HepG2 (cell line): ENCODE measurements around the gene TMCC1. TPM values are rescaled to one million over a fixed set of nuclear protein-coding genes. Genes with fewer than 3 reads are reported as not detected.

Experiments used
- CHD4 ChIP-seq: fragments of 200-600 bp; sonication (generic); IDR thresholded peaks from 2 replicates; pipeline ENCODE4 v1.7.0; 2017; ENCODE audit warnings: mild to moderate bottlenecking, low read length, borderline replicate concordance
- E2F1 ChIP-seq: sonication (generic); formaldehyde crosslinking; IDR thresholded peaks from 2 replicates; pipeline ENCODE4 v1.5.0; 2020; ENCODE audit warnings: missing genetic modification reagents
- FOSL2 ChIP-seq: sonication (generic); formaldehyde crosslinking; IDR thresholded peaks from 2 replicates; pipeline ENCODE4 v1.4.0; 2020; ENCODE audit warnings: missing genetic modification reagents
- HNRNPL ChIP-seq: fragments of 200-400 bp; formaldehyde crosslinking; IDR thresholded peaks from 2 replicates; pipeline ENCODE4 v1.6.1; 2017; ENCODE audit warnings: mild to moderate bottlenecking, low read depth, low read length
- KLF9 ChIP-seq: IDR thresholded peaks from 2 replicates; pipeline ENCODE4 v1.6.1; 2016; ENCODE audit warnings: low read depth
- NR0B2 ChIP-seq: sonication (generic); formaldehyde crosslinking; IDR thresholded peaks from 2 replicates; pipeline ENCODE4 v1.4.0; 2020; ENCODE audit warnings: mild to moderate bottlenecking, missing genetic modification reagents
- ONECUT2 ChIP-seq: sonication (generic); formaldehyde crosslinking; IDR thresholded peaks from 2 replicates; pipeline ENCODE4 v1.4.0; 2020; ENCODE audit warnings: missing genetic modification reagents
- RCOR2 ChIP-seq: IDR thresholded peaks from 2 replicates; pipeline ENCODE4 v1.6.1; 2016; ENCODE audit warnings: missing biosample characterization, missing genetic modification reagents
- RFXANK ChIP-seq: IDR thresholded peaks from 2 replicates; pipeline ENCODE4 v1.6.1; 2016
- SAP130 ChIP-seq: IDR thresholded peaks from 2 replicates; pipeline ENCODE4 v1.6.1; 2016; ENCODE audit warnings: low read depth
- SP1 ChIP-seq, 2 experiments: fragments of 450-650 bp in 1 of 2; sonication (generic) in 1 of 2; formaldehyde crosslinking in 1 of 2; IDR thresholded peaks; 2 replicates each; pipeline versions ENCODE4 v1.4.0 to v1.6.1; 2016 to 2020; ENCODE audit warnings: missing genetic modification reagents in 1 of 2
- ZBTB46 ChIP-seq: sonication (generic); formaldehyde crosslinking; IDR thresholded peaks from 2 replicates; pipeline ENCODE4 v1.4.0; 2020; ENCODE audit warnings: mild to moderate bottlenecking, missing genetic modification reagents, borderline replicate concordance
- ZFX ChIP-seq: sonication (generic); formaldehyde crosslinking; IDR thresholded peaks from 2 replicates; pipeline ENCODE4 v1.4.0; 2020; ENCODE audit warnings: mild to moderate bottlenecking, low read depth, missing genetic modification reagents, moderate library complexity
- ZMYM3 ChIP-seq: sonication (generic); formaldehyde crosslinking; IDR thresholded peaks from 2 replicates; pipeline ENCODE4 v1.5.1; 2020; ENCODE audit warnings: mild to moderate bottlenecking, missing genetic modification reagents
- ZNF687 ChIP-seq: sonication (generic); formaldehyde crosslinking; IDR thresholded peaks from 2 replicates; pipeline ENCODE4 v1.5.1; 2020; ENCODE audit warnings: mild to moderate bottlenecking, missing genetic modification reagents, moderate library complexity
- ZNF768 ChIP-seq: sonication (generic); formaldehyde crosslinking; IDR thresholded peaks from 2 replicates; pipeline ENCODE4 v1.4.0; 2020; ENCODE audit warnings: missing genetic modification reagents
- ZSCAN29 ChIP-seq: sonication (generic); formaldehyde crosslinking; conservative IDR thresholded peaks from 2 replicates; pipeline ENCODE4 v1.4.0; 2020; ENCODE audit warnings: mild to moderate bottlenecking, missing genetic modification reagents
- polyA plus RNA-seq, 8 experiments: library from polyadenylated mRNA; depleted of rRNA in 3 of 8; stranded (reverse) in 7 of 8; unstranded in 1 of 8; fragments of >200 nt; fragmentation: Illumina TruSeq in 4 of 8; extraction: Trizol in 4 of 8; gene quantifications; 2 replicates each; pipeline versions ENCODE4 v1.2.1 to v1.2.3, GENCODE V29; 2011 to 2016; ENCODE audit warnings: low read depth in 4 of 8, missing spikeins in 1 of 8, mixed read lengths in 1 of 8; ENCODE audit not compliant: insufficient read depth in 1 of 8
- total RNA-seq, 5 experiments: library from RNA; depleted of rRNA; stranded (reverse); fragments of >200 nt; fragmentation: Illumina TruSeq; extraction: Trizol; gene quantifications; 2 replicates each; pipeline ENCODE4 v1.2.3, GENCODE V29; 2016; ENCODE audit warnings: low read depth in 1 of 5

Gene TMCC1
- total and polyA plus RNA-seq, 2 of the 13 experiments (the other 11 are each of a cell fraction or from before 2014, with no cell fraction given) = 12.1 to 264 TPM

GRCh38 chr3:129602730-129603560 lies 290.6 kb downstream of the TMCC1 start (continued):
- TF ChIP-seq ZBTB46 (CRISPR knock-in tag) = no peak
- no peak for TF ChIP-seq ZSCAN29 (CRISPR knock-in tag)
- 0 out of 2 replicates have a peak, but pooled peaks have one; percentile 18 for TF ChIP-seq RCOR2
- TF ChIP-seq CHD4 = peak; percentile 74
- TF ChIP-seq NR0B2 (CRISPR knock-in tag) = no peak
- peak; percentile 26 for TF ChIP-seq ZNF687 (CRISPR knock-in tag)
- peak; percentile 87 for TF ChIP-seq FOSL2 (CRISPR knock-in tag)
- peak; percentile 46; the same call in 1 of the 2 replicates for TF ChIP-seq SAP130 (CRISPR knock-in tag)
- no peak for TF ChIP-seq RFXANK
- TF ChIP-seq KLF9 (CRISPR knock-in tag) = no peak
- 0 out of 2 replicates have a peak, but pooled peaks have one; percentile 25 for TF ChIP-seq ZFX (CRISPR knock-in tag)
- TF ChIP-seq ONECUT2 (CRISPR knock-in tag) = no peak
- TF ChIP-seq ZNF768 (CRISPR knock-in tag) = peak; percentile 96
- no peak for TF ChIP-seq SP1 (IDR thresholded peaks at IDR 0.05)
- 0 out of 2 replicates have a peak, but pooled peaks have one; percentile 11 for TF ChIP-seq SP1 (CRISPR knock-in tag; IDR thresholded peaks at IDR 0.05)
- TF ChIP-seq HNRNPL = peak; percentile 94
- no peak for TF ChIP-seq E2F1 (CRISPR knock-in tag)
- peak; percentile 93 for TF ChIP-seq ZMYM3 (CRISPR knock-in tag)
